ENCODE measurements around the gene CRTC1. TPM values are rescaled to one million over a fixed set of nuclear protein-coding genes. Genes with fewer than 3 reads are reported as not detected.

Gene CRTC1
- total and polyA plus RNA-seq, 4 donors: 1.5 to 3.5 (median 1.9) TPM

GRCh38 chr19:18682807-18683108 lies 722 bp upstream of the CRTC1 start:
- Histone ChIP-seq H3K4me3 (ENCODE audit: low read depth in 1 of 3, low read length in 3 of 3) (peak overlapping the region in 1 of 3 donors; percentile 81), H3K36me3 (ENCODE audit: control insufficient read depth in 4 of 4, insufficient read depth in 3 of 4, low read depth in 1 of 4, low read length in 3 of 4) (no peaks in the 10 kb centered on the region), H3K9ac (ENCODE audit: low read depth in 1 of 2, low read length in 2 of 2) (peak overlapping the region in 1 of 2 donors; percentile 39), H3K27ac (ENCODE audit: low read depth in 1 of 2, low read length in 2 of 2) (peak overlapping the region; percentile 67 to 71), H3K4me1 (ENCODE audit: control insufficient read depth in 4 of 4, insufficient read depth in 4 of 4, low read length in 3 of 4) (peaks cover 4 to 29% (median 17%) of the 10 kb centered on the region in 4 donors), H3K27me3 (ENCODE audit: control insufficient read depth in 4 of 4, insufficient read depth in 4 of 4, low read length in 3 of 4) (no peaks in the 10 kb centered on the region), H3K9me3 (ENCODE audit: control insufficient read depth in 4 of 4, low read length in 3 of 4) (no peaks in the 10 kb centered on the region)
- 55% methylated on average over 8 of the region's 8 CpGs for WGBS
- no peak for TF ChIP-seq CTCF (IDR thresholded peaks at IDR 0.05; ENCODE audit: low read depth, low read length, missing input control)
- TF ChIP-seq SP1 (IDR thresholded peaks at IDR 0.05): no peak
- no peak for TF ChIP-seq RXRA (IDR thresholded peaks at IDR 0.05)
- TF ChIP-seq YY1 (IDR thresholded peaks at IDR 0.05): no peak
- no peak for TF ChIP-seq FOXA1 (IDR thresholded peaks at IDR 0.05)
- DNase-seq (ENCODE audit: low spot score): no peak

- peak overlapping the region in 1 of 2 donors; percentile 1 for H3K27ac ChIP-seq (ENCODE audit: low read depth in 1 of 2, low read length in 2 of 2)
- WGBS: 21% methylated on average over 16 of the region's 16 CpGs
These were observed 620 bp downstream of the CRTC1 start for GRCh38 chr19:18683958-18684641.

More at GRCh38 chr19:18683958-18684641, 620 bp downstream of the CRTC1 start:
- TF ChIP-seq CTCF (IDR thresholded peaks at IDR 0.05; ENCODE audit: low read depth, low read length, missing input control) (no peak), RAD21 (IDR thresholded peaks at IDR 0.05) (no peak), MAX (IDR thresholded peaks at IDR 0.05) (no peak), YY1 (IDR thresholded peaks at IDR 0.05) (no peak), TAF1 (conservative IDR thresholded peaks at IDR 0.05) (no peak), HNF4G (IDR thresholded peaks at IDR 0.05) (no peak), GABPA (IDR thresholded peaks at IDR 0.05 in 1 of 2, conservative IDR thresholded peaks at IDR 0.05 in 1 of 2) (no peak), JUND (IDR thresholded peaks at IDR 0.05) (no peak), EGR1 (IDR thresholded peaks at IDR 0.05; ENCODE audit: low read depth in 2 of 2) (no peak), FOXA2 (IDR thresholded peaks at IDR 0.05) (no peak), HNF4A (conservative IDR thresholded peaks at IDR 0.05) (no peak), ZBTB33 (IDR thresholded peaks at IDR 0.05) (no peak), ATF3 (IDR thresholded peaks at IDR 0.05) (no peak), REST (IDR thresholded peaks at IDR 0.05) (no peak), FOXA1 (IDR thresholded peaks at IDR 0.05) (no peak), NR2F2 (IDR thresholded peaks at IDR 0.05) (no peak), SP1 (IDR thresholded peaks at IDR 0.05) (no peak), RXRA (IDR thresholded peaks at IDR 0.05) (no peak)
- H3K9ac ChIP-seq (ENCODE audit: low read depth in 1 of 2, low read length in 2 of 2): peak overlapping the region in 1 of 2 donors; percentile 51
- H3K27me3 ChIP-seq (ENCODE audit: control insufficient read depth in 4 of 4, insufficient read depth in 4 of 4, low read length in 3 of 4): no peaks in the 10 kb centered on the region
- DNase-seq (ENCODE audit: low spot score): no peak
- H3K4me3 ChIP-seq (ENCODE audit: low read depth in 1 of 3, low read length in 3 of 3): peak overlapping the region; percentile 53 to 81 (median 54)
- H3K9me3 ChIP-seq (ENCODE audit: control insufficient read depth in 4 of 4, low read length in 3 of 4): no peaks in the 10 kb centered on the region
- H3K36me3 ChIP-seq (ENCODE audit: control insufficient read depth in 4 of 4, insufficient read depth in 3 of 4, low read depth in 1 of 4, low read length in 3 of 4): no peaks in the 10 kb centered on the region
- peaks cover 2 to 26% (median 14%) of the 10 kb centered on the region in 4 donors for H3K4me1 ChIP-seq (ENCODE audit: control insufficient read depth in 4 of 4, insufficient read depth in 4 of 4, low read length in 3 of 4)

All from liver (tissue), 9 donors.